HG03196 (cell line): ENCODE data around the gene FSTL4.

ENCODE experiments used
- ATAC-seq: cut with Tn5 transposase; IDR thresholded peaks from one replicate; pipeline ENCODE4 v1.9.1; 2021; ENCODE audit not compliant: unreplicated experiment

The FSTL4 gene

GRCh38 chr5:133432956-133433532, 179.3 kb downstream of the FSTL4 start:
- no peak for ATAC-seq

- no peak for ATAC-seq
Measured at GRCh38 chr5:133431326-133431865, 180.9 kb downstream of the FSTL4 start.

GRCh38 chr5:133430095-133430494, 182.2 kb downstream of the FSTL4 start:
- no peak for ATAC-seq

GRCh38 chr5:133429046-133429445, 183.3 kb downstream of the FSTL4 start:
- no peak for ATAC-seq

GRCh38 chr5:133428072-133428660, 184.2 kb downstream of the FSTL4 start:
- no peak for ATAC-seq

GRCh38 chr5:133427121-133427777, 185.1 kb downstream of the FSTL4 start:
- ATAC-seq: no peak

GRCh38 chr5:133426264-133426663, 186.1 kb downstream of the FSTL4 start:
- ATAC-seq: no peak

GRCh38 chr5:133425764-133426163, 186.6 kb downstream of the FSTL4 start:
- no peak for ATAC-seq

- no peak for ATAC-seq
Measured at GRCh38 chr5:133425222-133425621, 187.1 kb downstream of the FSTL4 start.

GRCh38 chr5:133423618-133424282, 188.6 kb downstream of the FSTL4 start:
- peak; percentile 63 for ATAC-seq

- ATAC-seq: no peak
Measured at GRCh38 chr5:133423011-133423617, 189.2 kb downstream of the FSTL4 start.

- ATAC-seq: no peak
Measured at GRCh38 chr5:133421806-133422205, 190.5 kb downstream of the FSTL4 start.

- ATAC-seq: no peak
Measured at GRCh38 chr5:133421394-133421793, 190.9 kb downstream of the FSTL4 start.

- no peak for ATAC-seq
Measured at GRCh38 chr5:133420440-133421301, 191.7 kb downstream of the FSTL4 start.

GRCh38 chr5:133415906-133416305, 196.4 kb downstream of the FSTL4 start:
- ATAC-seq: no peak

- no peak for ATAC-seq
Measured at GRCh38 chr5:133415506-133415905, 196.8 kb downstream of the FSTL4 start.

- ATAC-seq: no peak
Measured at GRCh38 chr5:133412661-133413060, 199.7 kb downstream of the FSTL4 start.

- ATAC-seq: no peak
Measured at GRCh38 chr5:133410335-133410828, 202.0 kb downstream of the FSTL4 start.

GRCh38 chr5:133409210-133409674, 203.1 kb downstream of the FSTL4 start:
- ATAC-seq: no peak

- ATAC-seq: no peak
Measured at GRCh38 chr5:133408322-133408721, 204.0 kb downstream of the FSTL4 start.
